Tibial nerve (tissue), 4 donors: ENCODE results near the gene PPP2R5D.

Experiments
- CTCF ChIP-seq, 5 experiments: fragments of 200-600 bp in 3 of 5; fragments of 450-650 bp in 2 of 5; sonication (generic) in 3 of 5; IDR thresholded peaks; one replicate each; pipeline ENCODE4 v1.5.1; 2016 to 2019; ENCODE audit warnings: antibody characterized with exemption in 5 of 5, mild to moderate bottlenecking in 3 of 5, moderate library complexity in 2 of 5
- EP300 ChIP-seq, 2 donors: sonication (generic); formaldehyde crosslinking; IDR thresholded peaks; one replicate each; pipeline ENCODE4 v1.6.1; 2017; ENCODE audit warnings: antibody characterized with exemption in 2 of 2, mild to moderate bottlenecking in 1 of 2

- TF ChIP-seq CTCF (IDR thresholded peaks at IDR 0.05) (no peak), EP300 (IDR thresholded peaks at IDR 0.05) (no peak)
Observed at GRCh38 chr6:42973926-42974325, 10.4 kb upstream of the PPP2R5D start.
